H1 (cell line): ENCODE measurements around the gene NOL9. TPM values are rescaled to one million over a fixed set of nuclear protein-coding genes. Genes with fewer than 3 reads are reported as not detected.

ENCODE experiments used
- CTCF ChIA-PET: fragments of 300-600 bp; sonication (Branson Sonifier 250); formaldehyde crosslinking; loops from one replicate; lab custom pipeline; 2021; ENCODE audit not compliant: partially characterized antibody; lab: Charles Lee
- POLR2A ChIA-PET: fragments of 300-600 bp; sonication (Branson Sonifier 250); formaldehyde crosslinking; loops from one replicate; lab custom pipeline; 2021; ENCODE audit warnings: inconsistent platforms; ENCODE audit not compliant: partially characterized antibody; lab: Charles Lee
- DNase-seq, 2 experiments: peaks; one replicate each; pipeline versions ENCODE4 v3.0.0 to v3.0.0-alpha.2; 2010 to 2022; ENCODE audit warnings: low spot score in 2 of 2, low read depth in 1 of 2, mixed read lengths in 1 of 2
- FAIRE-seq: peaks from 2 replicates; lab custom pipeline; 2011; peaks lifted over from hg19 to GRCh38; lab: Jason Lieb, UNC
- H2AFZ ChIP-seq: 2 replicates; pipeline ENCODE4 v1.8.1; 2012; ENCODE audit warnings: low read length, inconsistent platforms
- H2AK5ac ChIP-seq: 2 replicates; pipeline ENCODE4 v1.6.1; 2013; ENCODE audit warnings: low read depth, low read length
- H2BK120ac ChIP-seq: replicated peaks from 2 replicates; pipeline ENCODE3; 2013; ENCODE audit warnings: low read depth, low read length, inconsistent platforms
- H2BK12ac ChIP-seq: 2 replicates; pipeline ENCODE4 v1.6.1; 2013; ENCODE audit warnings: low read depth, low read length
- H2BK15ac ChIP-seq: 2 replicates; pipeline ENCODE4 v1.6.1; 2013; ENCODE audit warnings: low read length
- H2BK20ac ChIP-seq: 2 replicates; pipeline ENCODE4 v1.6.1; 2013; ENCODE audit warnings: low read length
- H2BK5ac ChIP-seq: 2 replicates; pipeline ENCODE4 v1.6.1; 2013; ENCODE audit warnings: low read depth, low read length
- H3K14ac ChIP-seq: 2 replicates; pipeline ENCODE4 v1.6.1; 2013; ENCODE audit warnings: inconsistent platforms; ENCODE audit not compliant: insufficient read length
- H3K18ac ChIP-seq: 2 replicates; pipeline ENCODE4 v1.6.1; 2013; ENCODE audit warnings: low read length; ENCODE audit errors: extremely low read depth
- H3K23ac ChIP-seq: 2 replicates; pipeline ENCODE4 v1.6.1; 2013; ENCODE audit warnings: inconsistent platforms; ENCODE audit not compliant: insufficient read length
- H3K23me2 ChIP-seq: 2 replicates; pipeline ENCODE4 v1.6.1; 2013; ENCODE audit warnings: low read depth, low read length
- H3K27ac ChIP-seq: 2 replicates; pipeline ENCODE4 v1.6.1; 2011; ENCODE audit warnings: low read depth, low read length, inconsistent platforms
- H3K27me3 ChIP-seq, 4 experiments: replicated peaks in 1 of 4; 1 replicate in 1 of 4; 2 replicates in 3 of 4; pipeline versions ENCODE4 v1.6.1 to v1.8.1; 2011 to 2013; ENCODE audit warnings: low read length in 3 of 4, mild to moderate bottlenecking in 3 of 4, inconsistent platforms in 2 of 4, mixed read lengths in 2 of 4, moderate library complexity in 1 of 4; ENCODE audit not compliant: control insufficient read depth in 3 of 4, insufficient read depth in 3 of 4; ENCODE audit errors: extremely low read depth in 1 of 4
- H3K36me3 ChIP-seq, 4 experiments: 2 replicates each; pipeline versions ENCODE4 v1.6.1 to v1.8.1; 2011 to 2013; ENCODE audit warnings: mild to moderate bottlenecking in 4 of 4, low read length in 3 of 4, moderate library complexity in 2 of 4, control low read depth in 1 of 4, inconsistent platforms in 1 of 4; ENCODE audit not compliant: insufficient read depth in 4 of 4, control insufficient read depth in 2 of 4
- H3K4ac ChIP-seq: replicated peaks from 2 replicates; pipeline ENCODE3; 2013; ENCODE audit warnings: low read length, low read depth, mixed read lengths, inconsistent platforms; ENCODE audit not compliant: insufficient read length
- H3K4me1 ChIP-seq, 4 experiments: replicated peaks in 1 of 4; 1 replicate in 1 of 4; 2 replicates in 3 of 4; pipeline versions ENCODE4 v1.6.1 to v1.8.1; 2011 to 2013; ENCODE audit warnings: low read length in 3 of 4, inconsistent platforms in 2 of 4, mixed read lengths in 1 of 4; ENCODE audit not compliant: insufficient read depth in 4 of 4, control insufficient read depth in 3 of 4
- H3K4me2 ChIP-seq, 2 experiments: 2 replicates each; pipeline versions ENCODE4 v1.6.1 to v1.8.1; 2011 to 2013; ENCODE audit warnings: low read depth in 2 of 2, low read length in 2 of 2, control low read depth in 1 of 2, inconsistent platforms in 1 of 2, mild to moderate bottlenecking in 1 of 2; ENCODE audit not compliant: insufficient read depth in 1 of 2
- H3K4me3 ChIP-seq, 4 experiments: fragments of 200-600, 300-600 bp in 1 of 4; sonication (generic), shearing (Covaris generic), sonication (Bioruptor Twin) in 1 of 4; 2 replicates each; pipeline versions ENCODE4 v1.5.1 to v1.8.1; 2011 to 2016; ENCODE audit warnings: low read length in 4 of 4, low read depth in 3 of 4, control low read depth in 2 of 4, inconsistent platforms in 2 of 4, mild to moderate bottlenecking in 2 of 4, mixed read lengths in 1 of 4, moderate library complexity in 1 of 4; ENCODE audit not compliant: insufficient read depth in 2 of 4; ENCODE audit errors: extremely low read depth in 1 of 4
- H3K56ac ChIP-seq: replicated peaks from 2 replicates; pipeline ENCODE3; 2013; ENCODE audit warnings: low read depth, mild to moderate bottlenecking, mixed read lengths, low read length, inconsistent platforms; ENCODE audit not compliant: insufficient read length
- H3K79me1 ChIP-seq: 2 replicates; pipeline ENCODE4 v1.6.1; 2013; ENCODE audit warnings: low read depth, low read length, control low read depth
- H3K79me2 ChIP-seq, 2 experiments: 2 replicates each; pipeline versions ENCODE4 v1.6.1 to v1.8.1; 2012 to 2013; ENCODE audit warnings: low read length in 2 of 2, mild to moderate bottlenecking in 2 of 2, inconsistent platforms in 1 of 2; ENCODE audit not compliant: insufficient read depth in 2 of 2, control insufficient read depth in 1 of 2
- H3K9ac ChIP-seq, 4 experiments: replicated peaks in 1 of 4; 1 replicate in 1 of 4; 2 replicates in 3 of 4; pipeline versions ENCODE4 v1.6.1 to v1.8.1; 2011 to 2013; ENCODE audit warnings: low read depth in 3 of 4, low read length in 3 of 4, control low read depth in 2 of 4, mild to moderate bottlenecking in 2 of 4, moderate library complexity in 2 of 4, inconsistent platforms in 1 of 4; ENCODE audit errors: extremely low read depth in 1 of 4
- H3K9me3 ChIP-seq, 2 experiments: 2 replicates each; pipeline versions ENCODE4 v1.6.1 to v1.8.1; 2012 to 2013; ENCODE audit warnings: mild to moderate bottlenecking in 2 of 2, moderate library complexity in 2 of 2, control low read depth in 1 of 2, inconsistent platforms in 1 of 2, low read depth in 1 of 2, low read length in 1 of 2, mixed read lengths in 1 of 2; ENCODE audit not compliant: insufficient read depth in 2 of 2
- H4K20me1 ChIP-seq, 2 experiments: replicated peaks in 1 of 2; 2 replicates each; pipeline versions ENCODE3 to v1.8.1; 2011 to 2013; ENCODE audit warnings: inconsistent platforms in 2 of 2, low read length in 2 of 2, mild to moderate bottlenecking in 1 of 2; ENCODE audit not compliant: insufficient read depth in 2 of 2, control insufficient read depth in 1 of 2
- H4K5ac ChIP-seq: 2 replicates; pipeline ENCODE4 v1.6.1; 2013; ENCODE audit warnings: low read length, low read depth, mixed read lengths, inconsistent platforms; ENCODE audit not compliant: insufficient read length
- H4K8ac ChIP-seq: 2 replicates; pipeline ENCODE4 v1.8.0; 2013; ENCODE audit warnings: mild to moderate bottlenecking, moderate library complexity, low read length, inconsistent platforms; ENCODE audit not compliant: insufficient read depth; ENCODE audit errors: extremely low read depth
- H4K91ac ChIP-seq: replicated peaks from 2 replicates; pipeline ENCODE3; 2013; ENCODE audit warnings: low read length, mixed read lengths, inconsistent platforms; ENCODE audit not compliant: insufficient read length
- WGBS, 2 experiments: shearing (Covaris generic) in 1 of 2; methylation state at CpG; one replicate each; pipeline versions ENCODE4 v1.1.6 to v1.1.7; 2013 to 2015; ENCODE audit warnings: low lambda C conversion rate in 2 of 2, mixed read lengths in 2 of 2, inconsistent platforms in 1 of 2, low coverage in 1 of 2, missing lambda C conversion rate in 1 of 2; ENCODE audit not compliant: insufficient replicate concordance in 2 of 2, insufficient coverage in 1 of 2, insufficient read length in 1 of 2; ENCODE audit errors: extremely low coverage in 1 of 2, missing lambda C conversion rate in 1 of 2; 5-methylcytosine and 5-hydroxymethylcytosine counted together
- polyA plus RNA-seq, 7 experiments: library from polyadenylated mRNA; depleted of rRNA in 3 of 7; stranded (reverse) in 5 of 7; unstranded in 2 of 7; fragments of >200 nt in 5 of 7; fragments of 200-250 nt in 2 of 7; gene quantifications; 1 replicate in 5 of 7; 2 replicates in 1 of 7; 4 replicates in 1 of 7; pipeline versions ENCODE4 v1.2.1 to v1.2.3, GENCODE V29; 2011 to 2013; ENCODE audit warnings: missing spikeins in 2 of 7, mixed read lengths in 2 of 7
- total RNA-seq: library from RNA; stranded (reverse); fragmentation: NEBNext Ultra II Directional; extraction: Animal tissue kit (Norgen Biotek cat#: 25700); gene quantifications from 2 replicates; pipeline ENCODE4 v1.2.1, GENCODE V29; 2021

The NOL9 gene
- total and polyA plus RNA-seq, 2 of the 8 experiments (the other 6 are each of a cell fraction or from before 2014, with no cell fraction given) = 17.1 to 38.1 TPM

- Histone ChIP-seq H3K79me1 (peaks cover 5% of the 10 kb centered on the region), H3K56ac (peak within 1 kb of the TSS; percentile 18), H4K8ac (peak within 1 kb of the TSS; percentile 96), H3K4me2 (peak within 1 kb of the TSS; percentile 71 to 78), H3K14ac (no peak within 1 kb of the TSS), H3K23ac (no peak within 1 kb of the TSS), H4K91ac (peak within 1 kb of the TSS; percentile 1), H3K4ac (no peak within 1 kb of the TSS), H2BK12ac (0 out of 2 replicates have a peak within 1 kb of the TSS, but pooled peaks have one; percentile 78), H3K27ac (peak within 1 kb of the TSS; percentile 86), H3K23me2 (no peaks in the 10 kb centered on the region; the same call in 1 of the 2 replicates), H3K9ac (peak within 1 kb of the TSS; percentile 62 to 100 (median 95)), H3K18ac (no peak within 1 kb of the TSS; the same call in 1 of the 2 replicates), H2BK20ac (no peak within 1 kb of the TSS), H2BK120ac (no peak within 1 kb of the TSS), H3K79me2 (peaks cover 6 to 23% of the 10 kb centered on the region in 2 experiments), H3K36me3 (peaks cover 0 to 3% (median 2%) of the 10 kb centered on the region in 4 experiments; a peak in 1 of 8 replicates), H2BK5ac (no peak within 1 kb of the TSS; the same call in 1 of the 2 replicates), H4K20me1 (peaks cover 3 to 4% of the 10 kb centered on the region in 2 experiments), H2BK15ac (0 out of 2 replicates have a peak within 1 kb of the TSS, but pooled peaks have one; percentile 81), H3K9me3 (no peaks in the 10 kb centered on the region), H3K4me1 (peaks cover 3 to 6% (median 5%) of the 10 kb centered on the region in 4 experiments; a peak in 5 of 7 replicates), H3K4me3 (peak within 1 kb of the TSS; percentile 66 to 97 (median 90)), H2AFZ (peak within 1 kb of the TSS; percentile 47), H3K27me3 (no peaks in the 10 kb centered on the region), H2AK5ac (no peak within 1 kb of the TSS), H4K5ac (peak within 1 kb of the TSS; percentile 37)
- CTCF ChIA-PET = interaction anchor here (0.6 to 3.4 kb wide), 23 partner anchors 9 to 1121 kb away, joined by 3 to 23 read pairs (median 4); partner anchors contain the start of gene ZBTB48
- DNase-seq (no peak), FAIRE-seq (no peak)
- WGBS, 2 experiments = 91% methylated on average over 19 of the region's 19 CpGs; no CpG with 5 or more reads in 1 of the 2 experiments
- POLR2A ChIA-PET = interaction anchor here (0.7 to 5.2 kb wide), 14 partner anchors 8 to 1874 kb away, joined by 3 to 46 read pairs (median 4); partner anchors contain the start of gene KLHL21
Observed at GRCh38 chr1:6554907-6555778, 830 bp upstream of the NOL9 start, which contains the start of gene TAS1R1. Gene TAS1R1 (plus strand): TSS chr1:6555307. CDS start chr1:6555374, 67 bp downstream.
